Fibroblast of villous mesenchyme (primary cell): Measurements from ENCODE around the gene SNX14. TPM values are rescaled to one million over a fixed set of nuclear protein-coding genes. Genes with fewer than 3 reads are reported as not detected.

Experiments used
- DNase-seq: peaks from one replicate; pipeline ENCODE4 v3.0.0-alpha.2; 2010; ENCODE audit warnings: low read depth
- H3K4me3 ChIP-seq: 2 replicates; pipeline ENCODE4 v1.5.1; 2011; ENCODE audit warnings: low read depth, mild to moderate bottlenecking, low read length
- CTCF ChIP-seq: IDR thresholded peaks from 2 replicates; pipeline ENCODE4 v1.5.1; 2012; ENCODE audit warnings: low read depth, mild to moderate bottlenecking, low read length; ENCODE audit not compliant: insufficient read depth
- total RNA-seq: library from RNA; depleted of rRNA; stranded (reverse); fragments of >200 nt; gene quantifications from 2 replicates; pipeline ENCODE4 v1.2.3, GENCODE V29; 2012

The SNX14 gene
- total RNA-seq, 1 donor: 151 TPM

DNA sequence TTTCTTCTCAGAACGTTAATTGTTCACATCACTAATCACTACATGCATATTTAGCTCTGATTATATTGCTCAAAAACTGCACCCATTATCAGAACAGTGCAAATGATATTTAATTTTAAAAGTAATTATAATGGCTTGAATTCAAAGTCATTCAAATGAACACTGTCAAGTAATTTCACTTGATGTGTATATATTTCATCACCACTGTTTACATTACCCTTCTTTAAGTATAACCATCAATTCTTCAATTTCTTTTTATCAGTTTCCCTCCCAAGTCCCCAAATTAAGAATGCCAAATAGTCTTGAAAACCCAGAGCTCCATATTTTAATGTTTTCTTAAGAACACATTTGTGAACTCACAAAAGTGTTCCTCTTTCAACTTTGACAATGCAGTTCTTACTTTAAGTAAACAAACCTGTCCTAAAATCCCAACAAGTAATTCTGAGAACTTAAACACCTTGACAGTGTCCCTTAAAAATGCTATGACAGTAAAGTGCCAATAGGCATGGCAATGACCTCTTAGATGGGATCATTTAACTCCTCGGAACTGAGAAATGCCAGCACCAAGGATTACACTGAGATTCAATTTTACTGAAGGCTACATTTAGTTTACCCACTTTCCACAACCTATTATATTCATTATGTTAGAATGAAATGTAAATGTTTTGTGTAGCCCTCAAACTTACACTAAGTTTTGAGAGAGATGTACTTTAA, 16.7 kb upstream of the SNX14 start:
- no peak overlapping the region for H3K4me3 ChIP-seq
- no peak for DNase-seq
- no peak for TF ChIP-seq CTCF

- no peak for TF ChIP-seq CTCF
- no peak overlapping the region for H3K4me3 ChIP-seq
- no peak for DNase-seq
These were observed 8.4 kb upstream of the SNX14 start for GRCh38 chr6:85602100-85602499.

DNA sequence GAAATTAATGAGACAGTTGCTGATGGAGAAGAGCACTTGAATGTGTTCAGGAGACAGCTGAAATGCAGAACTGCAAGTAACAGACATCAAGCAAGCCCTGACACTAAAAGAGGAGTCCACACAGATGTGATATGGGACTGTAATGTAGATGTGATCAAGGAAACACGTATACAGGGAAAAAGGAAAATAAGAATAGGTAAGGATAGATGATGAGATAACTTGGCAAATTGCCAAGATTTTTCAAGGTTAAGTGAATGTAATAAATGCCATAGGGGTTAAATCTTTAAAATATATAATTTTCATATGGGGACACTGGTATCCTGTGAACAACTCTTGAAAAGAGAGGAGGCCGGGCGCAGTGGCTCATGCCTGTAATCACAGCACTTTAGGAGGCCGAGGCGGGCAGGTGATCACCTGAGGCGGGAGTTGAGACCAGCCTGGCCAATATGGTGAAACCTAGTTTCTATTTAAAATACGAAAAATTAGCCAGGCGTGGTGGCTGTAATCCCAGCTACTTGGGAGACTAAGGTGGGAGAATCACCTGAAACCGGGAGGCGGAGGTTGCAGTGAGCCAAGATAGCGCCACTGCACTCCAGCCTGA, 7.2 kb upstream of the SNX14 start:
- DNase-seq: no peak
- TF ChIP-seq CTCF: no peak
- no peak overlapping the region for H3K4me3 ChIP-seq

- no peak for TF ChIP-seq CTCF
- H3K4me3 ChIP-seq: peak overlapping the region; percentile 82
- peak; percentile 28 for DNase-seq
These were observed 706 bp upstream of the SNX14 start for GRCh38 chr6:85594197-85594930.

DNA sequence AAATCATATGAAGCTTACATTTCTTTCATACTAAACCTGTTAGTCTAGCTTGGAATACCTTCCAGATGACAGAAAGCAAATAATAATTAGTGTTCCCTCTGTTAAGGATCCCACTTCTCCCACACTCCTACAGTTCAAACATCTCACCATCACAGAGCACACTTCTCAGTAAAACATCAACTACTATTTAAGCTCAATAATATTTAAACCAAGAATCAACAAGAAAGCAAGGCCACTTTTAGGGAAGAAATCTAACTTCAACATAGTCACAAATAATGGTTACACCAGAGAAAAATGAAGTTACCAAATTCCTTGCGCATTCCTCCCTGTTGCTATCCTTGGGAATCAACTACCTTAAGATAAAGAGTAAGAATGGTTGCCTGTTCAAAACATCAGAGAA, 1.6 kb downstream of the SNX14 start:
- no peak for DNase-seq
- no peak for TF ChIP-seq CTCF
- peak overlapping the region; percentile 82 for H3K4me3 ChIP-seq

DNA sequence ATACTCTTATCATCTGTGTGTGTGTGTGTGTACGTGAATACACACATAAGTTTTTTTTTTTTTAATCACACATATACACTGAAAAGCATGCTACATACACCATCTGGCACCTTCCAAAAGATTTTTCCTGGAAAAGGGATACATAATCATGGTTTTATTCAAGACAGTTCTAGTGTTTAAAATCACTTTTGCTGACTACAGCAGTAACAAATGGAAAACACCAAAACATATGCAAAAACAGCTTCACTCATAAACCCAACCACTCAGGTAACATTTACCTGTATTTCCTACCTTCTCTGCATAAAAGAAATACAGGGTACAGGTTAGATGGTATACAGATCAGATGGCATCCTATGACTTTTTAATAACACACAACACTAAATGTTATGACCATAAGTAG, 2.5 kb downstream of the SNX14 start:
- TF ChIP-seq CTCF: no peak
- no peak overlapping the region for H3K4me3 ChIP-seq
- DNase-seq: no peak
